Lower lobe of right lung (tissue), 2 donors: ENCODE results near the gene DTL. TPM values are rescaled to one million over a fixed set of nuclear protein-coding genes. Genes with fewer than 3 reads are reported as not detected.

Source experiments
- ATAC-seq, 2 donors: fragments of 200-7000 bp; cut with Tn5 transposase; one replicate each; pipeline ENCODE4 v1.9.1; 2020 to 2022; ENCODE audit warnings: mild to moderate bottlenecking in 2 of 2, moderate library complexity in 2 of 2
- DNase-seq: peaks from one replicate; pipeline ENCODE4 v3.0.0-alpha.2; 2020
- H3K27ac ChIP-seq: fragments of 200-600 bp; one replicate; pipeline ENCODE4 v1.8.0; 2022
- H3K27me3 ChIP-seq: fragments of 200-600 bp; one replicate; pipeline ENCODE4 v1.8.0; 2022; ENCODE audit warnings: low read depth
- H3K36me3 ChIP-seq: fragments of 200-600 bp; one replicate; pipeline ENCODE4 v1.8.0; 2022; ENCODE audit warnings: mild to moderate bottlenecking
- H3K4me1 ChIP-seq: fragments of 200-600 bp; one replicate; pipeline ENCODE4 v1.8.0; 2022
- H3K4me3 ChIP-seq: fragments of 200-600 bp; one replicate; pipeline ENCODE4 v1.8.0; 2022; ENCODE audit warnings: mild to moderate bottlenecking
- H3K9me3 ChIP-seq: fragments of 200-600 bp; one replicate; pipeline ENCODE4 v1.8.0; 2022
- CTCF ChIP-seq: fragments of 200-600 bp; IDR thresholded peaks from one replicate; pipeline ENCODE4 v1.8.0; 2022; ENCODE audit warnings: antibody characterized with exemption, mild to moderate bottlenecking
- intact Hi-C: fragments of 100-400 bp; cut with DNase I; formaldehyde crosslinking; loops from one replicate; pipeline ENCODE4 v1.11.0; 2022
- total RNA-seq: library from RNA; stranded (reverse); fragmentation: NEBNext Ultra II Directional; extraction: Animal tissue kit (Norgen Biotek cat#: 25700); gene quantifications from one replicate; pipeline ENCODE4 v1.2.1, GENCODE V29; 2021
- donor health status: DM: no; HTN: yes; CAD: no; lungs with severe emphysema.

The DTL gene
- total RNA-seq, 1 donor from 2014 or later: 3.9 TPM

GRCh38 chr1:212098771-212099170, 63.2 kb downstream of the DTL start:
- Histone ChIP-seq H3K4me3 (no peak overlapping the region), H3K36me3 (no peaks in the 10 kb centered on the region), H3K27ac (no peak overlapping the region), H3K4me1 (no peaks in the 10 kb centered on the region), H3K27me3 (no peaks in the 10 kb centered on the region), H3K9me3 (peaks cover 4% of the 10 kb centered on the region)
- no peak for TF ChIP-seq CTCF
- ATAC-seq: no peak
- intact Hi-C loops: no loop called here
- no peak for DNase-seq

- Histone ChIP-seq H3K4me1 (peaks cover 13% of the 10 kb centered on the region), H3K27me3 (no peaks in the 10 kb centered on the region), H3K36me3 (no peaks in the 10 kb centered on the region), H3K9me3 (peaks cover 4% of the 10 kb centered on the region), H3K4me3 (no peak overlapping the region), H3K27ac (no peak overlapping the region)
- DNase-seq (no peak), ATAC-seq (no peak)
- TF ChIP-seq CTCF: no peak
- intact Hi-C loops: no loop called here
Observed at GRCh38 chr1:212101251-212101650, 65.7 kb downstream of the DTL start.

- Histone ChIP-seq H3K36me3 (no peaks in the 10 kb centered on the region), H3K4me1 (peaks cover 18% of the 10 kb centered on the region), H3K27me3 (no peaks in the 10 kb centered on the region), H3K4me3 (no peak overlapping the region), H3K27ac (no peak overlapping the region), H3K9me3 (peaks cover 4% of the 10 kb centered on the region)
- DNase-seq: no peak
- intact Hi-C loops: no loop called here
- ATAC-seq: no peak
- TF ChIP-seq CTCF: no peak
Observed at GRCh38 chr1:212101735-212102134, 66.2 kb downstream of the DTL start.

- Histone ChIP-seq H3K27ac (peak overlapping the region; percentile 32), H3K27me3 (no peaks in the 10 kb centered on the region), H3K36me3 (no peaks in the 10 kb centered on the region), H3K4me1 (peaks cover 28% of the 10 kb centered on the region), H3K9me3 (no peaks in the 10 kb centered on the region), H3K4me3 (no peak overlapping the region)
- ATAC-seq: no peak
- intact Hi-C loops: no loop called here
- TF ChIP-seq CTCF: no peak
- DNase-seq: no peak
Observed at GRCh38 chr1:212104586-212105325, 69.2 kb downstream of the DTL start.

- ATAC-seq: no peak
Observed at GRCh38 chr1:212106286-212106792, 70.8 kb downstream of the DTL start.

More at GRCh38 chr1:212106286-212106792, 70.8 kb downstream of the DTL start:
- no peak overlapping the region for H3K27ac ChIP-seq
- peaks cover 43% of the 10 kb centered on the region for H3K4me1 ChIP-seq
- no peak for TF ChIP-seq CTCF
- H3K4me3 ChIP-seq: no peak overlapping the region
- DNase-seq: no peak
- no peaks in the 10 kb centered on the region for H3K27me3 ChIP-seq
- no peaks in the 10 kb centered on the region for H3K9me3 ChIP-seq
- H3K36me3 ChIP-seq: no peaks in the 10 kb centered on the region
- intact Hi-C loops: no loop called here
